Fibroblast of the aortic adventitia (primary cell): ENCODE data around the gene MFSD6L. TPM values are rescaled to one million over a fixed set of nuclear protein-coding genes. Genes with fewer than 3 reads are reported as not detected.

Source experiments
- DNase-seq: peaks from one replicate; pipeline ENCODE4 v3.0.0-alpha.2; 2010; ENCODE audit warnings: low read depth
- H3K4me3 ChIP-seq: 2 replicates; pipeline ENCODE4 v1.5.1; 2011; ENCODE audit warnings: low read depth, mild to moderate bottlenecking, control low read depth, low read length, moderate library complexity
- CTCF ChIP-seq: IDR thresholded peaks from 2 replicates; pipeline ENCODE4 v1.5.1; 2011; ENCODE audit warnings: mild to moderate bottlenecking, low read length, control low read depth, inconsistent platforms; ENCODE audit not compliant: insufficient read depth
- total RNA-seq: library from RNA; depleted of rRNA; stranded (reverse); fragments of >200 nt; gene quantifications from 2 replicates; pipeline ENCODE4 v1.2.3, GENCODE V29; 2012; ENCODE audit warnings: low replicate concordance

The MFSD6L gene
- total RNA-seq, 1 donor, result not detected

GRCh38 chr17:8832711-8833352 is 33.7 kb upstream of the MFSD6L start:
- peak; percentile 18 for TF ChIP-seq CTCF
- no peak overlapping the region for H3K4me3 ChIP-seq
- DNase-seq, result no peak

GRCh38 chr17:8831234-8831849 is 32.2 kb upstream of the MFSD6L start:
- DNase-seq, result no peak
- H3K4me3 ChIP-seq, result no peak overlapping the region
- no peak for TF ChIP-seq CTCF

- no peak overlapping the region for H3K4me3 ChIP-seq
- TF ChIP-seq CTCF, result no peak
- DNase-seq, result no peak
These were observed 31.0 kb upstream of the MFSD6L start for GRCh38 chr17:8830141-8830540.

- DNase-seq, result no peak
- H3K4me3 ChIP-seq, result no peak overlapping the region
- TF ChIP-seq CTCF, result no peak
These were observed 30.1 kb upstream of the MFSD6L start for GRCh38 chr17:8829036-8829941.

- no peak overlapping the region for H3K4me3 ChIP-seq
- DNase-seq, result no peak
- no peak for TF ChIP-seq CTCF
These were observed 29.3 kb upstream of the MFSD6L start for GRCh38 chr17:8828517-8828875.

- no peak overlapping the region for H3K4me3 ChIP-seq
- TF ChIP-seq CTCF, result no peak
- DNase-seq, result no peak
These were observed 27.8 kb upstream of the MFSD6L start for GRCh38 chr17:8826808-8827435.
